Fibroblast of mammary gland (primary cell): ENCODE results near the gene MMD.
A peak's percentile ranks its signal among the peaks of the same experiment; 100 is the strongest.
"Not testable (repeated sequence)": the region's sequence is repeated elsewhere in the genome, so short reads cannot be mapped to it uniquely, and the experiment has no call there.

ENCODE experiments used
- DNase-seq: peaks from one replicate; pipeline ENCODE4 v3.0.0-alpha.2; 2010; ENCODE audit warnings: low read depth
- H3K4me3 ChIP-seq: 2 replicates; pipeline ENCODE4 v1.5.1; 2011; ENCODE audit warnings: low read depth, mild to moderate bottlenecking, low read length, moderate library complexity; ENCODE audit not compliant: control insufficient read depth
- TF ChIP-seq, protein P1 (sequence below): conservative IDR thresholded peaks from 2 replicates; pipeline ENCODE4 v1.5.1; 2011; ENCODE audit warnings: low read depth, low read length, inconsistent platforms; ENCODE audit not compliant: control insufficient read depth, insufficient read depth

MMD gene

DNA sequence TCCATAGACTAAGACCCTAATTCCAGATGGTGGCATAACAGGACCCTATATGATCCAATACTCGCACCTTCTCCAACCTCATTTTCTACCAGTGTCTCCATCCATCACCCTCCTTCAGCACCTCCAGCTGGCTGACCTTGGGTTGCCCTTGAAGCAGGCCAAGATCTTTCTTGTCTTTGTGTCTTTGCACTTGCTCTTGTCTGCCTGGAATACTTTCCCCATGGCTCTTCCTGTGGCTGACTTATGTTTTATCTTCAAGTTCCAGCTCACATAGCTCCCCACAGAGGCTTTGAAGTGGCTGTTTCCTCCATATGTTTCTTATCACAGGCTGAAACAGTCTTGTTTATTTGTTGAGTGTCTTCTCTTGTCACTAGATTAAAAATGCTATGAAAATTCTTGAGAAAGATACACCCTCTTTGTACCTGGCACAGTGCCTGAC, 29.6 kb upstream of the MMD start:
- DNase-seq: peak; percentile 77
- TF ChIP-seq, protein P1, sequence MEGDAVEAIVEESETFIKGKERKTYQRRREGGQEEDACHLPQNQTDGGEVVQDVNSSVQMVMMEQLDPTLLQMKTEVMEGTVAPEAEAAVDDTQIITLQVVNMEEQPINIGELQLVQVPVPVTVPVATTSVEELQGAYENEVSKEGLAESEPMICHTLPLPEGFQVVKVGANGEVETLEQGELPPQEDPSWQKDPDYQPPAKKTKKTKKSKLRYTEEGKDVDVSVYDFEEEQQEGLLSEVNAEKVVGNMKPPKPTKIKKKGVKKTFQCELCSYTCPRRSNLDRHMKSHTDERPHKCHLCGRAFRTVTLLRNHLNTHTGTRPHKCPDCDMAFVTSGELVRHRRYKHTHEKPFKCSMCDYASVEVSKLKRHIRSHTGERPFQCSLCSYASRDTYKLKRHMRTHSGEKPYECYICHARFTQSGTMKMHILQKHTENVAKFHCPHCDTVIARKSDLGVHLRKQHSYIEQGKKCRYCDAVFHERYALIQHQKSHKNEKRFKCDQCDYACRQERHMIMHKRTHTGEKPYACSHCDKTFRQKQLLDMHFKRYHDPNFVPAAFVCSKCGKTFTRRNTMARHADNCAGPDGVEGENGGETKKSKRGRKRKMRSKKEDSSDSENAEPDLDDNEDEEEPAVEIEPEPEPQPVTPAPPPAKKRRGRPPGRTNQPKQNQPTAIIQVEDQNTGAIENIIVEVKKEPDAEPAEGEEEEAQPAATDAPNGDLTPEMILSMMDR: no peak
- no peak overlapping the region for H3K4me3 ChIP-seq

DNA sequence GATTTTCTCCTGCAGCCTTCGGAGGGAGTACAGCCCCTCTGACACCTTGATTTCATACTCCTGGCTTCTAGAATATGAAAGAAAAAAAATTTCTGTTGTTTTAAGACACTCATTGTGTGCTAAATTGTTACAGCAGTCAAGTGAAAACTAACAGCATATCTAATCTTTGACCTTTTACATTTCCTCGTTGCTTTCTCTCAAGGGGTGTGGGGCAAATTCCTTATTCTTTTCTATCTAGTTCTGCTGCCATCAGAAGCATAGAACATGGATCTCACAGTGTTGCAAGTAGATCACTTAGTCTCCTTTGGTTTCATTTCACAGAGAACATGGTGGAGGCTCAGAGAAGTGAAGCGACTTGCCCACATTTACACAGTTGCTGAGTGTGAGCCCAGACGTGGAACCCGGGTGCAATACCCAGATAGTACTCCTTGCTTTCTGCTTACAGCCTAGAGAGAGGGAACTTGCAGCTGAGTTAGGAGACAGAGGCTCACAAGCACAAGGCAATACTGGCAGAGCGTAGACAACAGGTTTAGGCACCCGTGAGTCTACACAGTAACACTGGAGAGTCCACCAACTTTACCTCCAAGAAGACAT, 28.7 kb upstream of the MMD start:
- DNase-seq: no peak
- TF ChIP-seq, protein P1: no peak
- H3K4me3 ChIP-seq: no peak overlapping the region

DNA sequence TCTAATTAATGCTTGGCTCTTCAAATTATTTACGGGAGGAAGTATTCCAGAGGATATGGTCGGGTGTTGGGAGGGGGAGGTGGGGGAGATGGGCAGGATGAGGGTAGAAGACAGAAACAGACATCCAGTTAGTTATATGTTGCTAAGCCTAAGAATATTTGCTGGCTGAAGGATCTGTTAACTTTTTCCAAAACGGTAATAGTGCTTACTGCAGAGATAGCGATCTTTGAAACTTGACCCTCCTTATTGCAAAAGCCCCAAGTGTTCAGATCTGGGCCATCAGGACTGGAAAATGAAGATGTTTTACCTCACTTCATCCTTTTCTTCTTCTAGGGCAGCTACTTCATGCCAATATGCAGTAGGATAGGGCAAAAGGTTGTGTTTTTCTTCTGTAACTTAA, 27.0 kb upstream of the MMD start:
- no peak overlapping the region for H3K4me3 ChIP-seq
- TF ChIP-seq, protein P1: no peak
- DNase-seq: peak; percentile 50

DNA sequence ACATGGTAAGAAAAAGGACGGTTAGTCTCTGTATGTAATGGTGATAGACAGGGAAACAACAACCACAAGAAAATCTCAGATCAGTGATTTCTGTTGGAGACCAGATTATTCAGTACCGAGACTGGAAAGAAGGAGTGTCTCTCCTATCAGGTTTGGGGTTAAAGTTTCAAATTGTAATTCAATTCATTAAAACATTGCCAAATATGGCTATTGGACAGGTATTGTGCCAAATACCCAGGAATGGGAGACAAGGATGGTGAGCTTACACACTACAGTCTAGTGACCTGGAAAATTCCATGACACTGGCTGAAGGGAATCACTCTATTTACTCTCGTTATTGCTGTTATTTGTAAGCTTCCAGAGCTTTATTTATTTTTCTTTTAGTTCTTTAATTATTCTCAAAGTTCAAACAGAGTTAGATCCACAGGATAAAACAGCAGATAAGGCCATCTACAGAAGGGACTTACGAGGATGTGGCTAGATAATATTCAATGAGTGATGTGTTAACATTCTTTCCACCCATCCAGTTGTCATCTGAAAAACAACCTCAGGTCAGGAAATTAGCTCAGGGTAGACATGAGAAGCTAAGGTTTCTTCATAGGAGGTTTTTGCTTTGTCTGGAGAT, 25.1 kb upstream of the MMD start:
- H3K4me3 ChIP-seq: no peak overlapping the region
- TF ChIP-seq, protein P1: no peak
- no peak for DNase-seq

DNA sequence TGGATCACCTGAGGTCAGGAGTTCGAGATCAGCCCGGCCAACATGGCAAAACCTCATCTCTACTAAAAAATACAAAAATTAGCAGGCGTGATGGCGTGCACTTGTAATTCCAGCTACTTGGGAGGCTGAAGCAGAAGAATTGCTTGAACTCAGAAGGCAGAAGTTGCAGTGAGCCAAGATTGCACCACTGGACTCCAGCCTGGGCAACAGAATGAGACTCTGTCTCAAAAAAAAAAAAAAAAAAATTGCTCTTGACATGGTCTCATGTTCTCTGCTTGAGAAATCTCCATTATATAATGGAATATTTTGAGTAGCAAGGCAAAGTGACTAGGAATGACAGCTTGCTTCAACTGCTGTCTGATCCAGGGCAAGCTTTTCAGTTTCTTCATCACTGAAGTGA, 24.4 kb upstream of the MMD start:
- not testable (repeated sequence) for H3K4me3 ChIP-seq, DNase-seq

DNA sequence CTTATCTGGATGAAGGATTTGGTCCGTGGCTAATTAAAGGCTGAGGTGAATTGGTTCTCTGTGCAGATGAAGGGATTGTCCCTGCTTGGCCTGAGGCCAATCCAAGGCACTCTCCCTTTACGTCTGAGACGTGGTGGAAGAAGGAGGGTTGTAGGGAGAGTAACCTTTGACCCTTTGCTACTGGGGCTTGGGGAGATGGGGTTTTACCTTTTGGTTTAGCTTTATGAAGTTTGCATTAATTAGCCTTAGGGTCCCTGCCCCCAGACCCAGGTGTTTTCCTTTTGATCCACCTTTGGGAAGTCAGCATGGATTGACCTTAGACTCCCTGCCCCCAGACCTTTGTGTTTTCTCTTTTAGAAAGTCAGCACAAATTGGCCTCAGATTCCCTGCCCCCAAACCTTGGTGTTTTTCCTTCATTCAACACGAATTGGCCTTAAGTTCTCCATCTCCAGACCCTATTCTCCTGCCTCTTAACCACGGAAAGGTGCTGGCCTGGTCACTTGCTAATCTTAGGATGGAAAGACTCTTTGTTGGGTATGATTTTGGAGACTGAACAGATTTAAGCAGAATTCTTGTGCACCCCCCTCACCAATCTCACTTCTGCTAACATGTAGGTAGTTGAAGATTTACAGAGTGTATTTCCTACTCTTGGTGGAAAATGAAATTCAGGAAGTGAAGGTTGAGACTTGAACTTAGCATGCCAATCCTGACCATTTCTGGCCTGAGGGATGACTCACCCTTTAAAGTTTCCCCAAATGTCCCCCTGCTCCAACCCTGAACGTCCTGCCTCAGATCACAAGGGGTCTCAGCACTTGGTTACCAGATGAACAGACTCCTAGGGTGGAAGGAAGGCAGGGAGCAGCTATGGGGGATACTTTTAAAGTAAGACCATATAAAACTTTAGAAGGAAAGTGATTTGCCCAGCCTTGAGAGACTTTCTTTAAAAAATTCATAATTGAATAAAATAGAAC, 23.1 kb upstream of the MMD start:
- TF ChIP-seq, protein P1: no peak
- peak; percentile 45 for DNase-seq
- H3K4me3 ChIP-seq: no peak overlapping the region

DNA sequence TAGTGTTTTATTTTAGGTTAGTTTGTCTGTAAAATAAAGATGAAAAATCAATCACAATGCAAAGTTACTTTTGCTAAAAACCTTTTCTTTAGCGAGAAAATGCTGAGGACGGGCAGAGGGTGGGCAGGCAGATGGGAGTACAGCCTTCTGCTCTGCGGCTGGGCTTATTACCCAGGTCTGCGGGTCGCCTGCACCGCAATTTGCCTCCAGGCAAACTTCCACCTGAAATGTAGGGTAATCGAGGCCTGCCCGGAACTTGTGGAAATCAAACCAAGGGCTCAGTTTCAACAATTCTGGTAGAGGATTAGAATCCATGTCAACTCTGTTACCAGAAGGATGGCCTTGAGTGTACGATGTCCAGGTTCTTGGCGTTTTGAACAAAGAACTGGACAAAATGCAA, 22.3 kb upstream of the MMD start:
- H3K4me3 ChIP-seq: no peak overlapping the region
- DNase-seq: no peak
- TF ChIP-seq, protein P1: no peak
